Measurements from ENCODE around the gene RAD9A. TPM values are rescaled to one million over a fixed set of nuclear protein-coding genes. Genes with fewer than 3 reads are reported as not detected.

The RAD9A gene
- total RNA-seq, 2 donors from 2014 or later: 22.6 to 49.4 TPM

DNA sequence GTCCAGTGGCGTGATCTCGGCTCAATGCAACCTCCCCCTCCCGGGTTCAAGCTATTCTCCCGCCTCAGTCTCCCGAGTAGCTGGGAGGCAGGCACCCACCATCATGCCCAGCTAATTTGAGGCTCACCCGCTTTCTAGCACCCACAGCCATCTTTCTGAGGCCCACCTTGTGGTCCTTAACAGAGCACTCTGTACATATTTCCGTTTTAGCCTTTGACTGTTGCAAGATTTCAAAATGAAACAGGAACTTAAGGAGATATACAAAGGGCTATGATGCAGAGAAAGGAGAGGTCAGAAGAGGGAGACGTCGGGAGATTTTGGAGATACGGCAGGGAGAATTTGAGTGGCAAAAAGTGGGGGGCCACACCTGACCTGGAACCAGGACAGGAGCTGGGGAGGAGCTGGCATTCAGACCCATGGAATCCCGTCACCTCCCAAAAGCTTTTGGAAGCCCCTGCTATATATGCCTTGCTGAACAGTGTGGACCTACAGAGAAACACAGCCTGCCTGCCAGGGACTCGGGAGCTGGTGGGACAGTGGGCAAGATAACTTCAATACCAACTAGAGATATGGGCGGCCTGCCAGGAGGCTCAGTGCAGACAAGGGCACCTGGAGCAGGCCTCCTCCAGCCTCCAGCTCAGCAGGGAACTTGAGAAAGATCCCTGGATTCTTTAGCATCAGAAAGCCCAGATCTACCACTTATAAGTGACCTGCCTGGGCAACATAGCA, 10.4 kb upstream of the RAD9A start:
- 59 to 67% methylated on average over 8 to 13 of the region's 13 CpGs for WGBS, 2 donors
- no peaks in the 10 kb centered on the region for H3K36me3 ChIP-seq (replicated peaks in 1 of 2; ENCODE audit: insufficient read depth in 1 of 2, low read depth in 2 of 2)
- H3K27ac ChIP-seq: no peak overlapping the region
- H3K4me3 ChIP-seq: no peak overlapping the region
- DNase-seq (no peak), ATAC-seq (no peak)
- no peaks in the 10 kb centered on the region for H3K27me3 ChIP-seq
- intact Hi-C loops (cut with DNase I): loop anchor here (5.0 kb wide), 1 partner anchor 34 kb away; no protein-coding TSS in a partner anchor
- TF ChIP-seq, protein P1, sequence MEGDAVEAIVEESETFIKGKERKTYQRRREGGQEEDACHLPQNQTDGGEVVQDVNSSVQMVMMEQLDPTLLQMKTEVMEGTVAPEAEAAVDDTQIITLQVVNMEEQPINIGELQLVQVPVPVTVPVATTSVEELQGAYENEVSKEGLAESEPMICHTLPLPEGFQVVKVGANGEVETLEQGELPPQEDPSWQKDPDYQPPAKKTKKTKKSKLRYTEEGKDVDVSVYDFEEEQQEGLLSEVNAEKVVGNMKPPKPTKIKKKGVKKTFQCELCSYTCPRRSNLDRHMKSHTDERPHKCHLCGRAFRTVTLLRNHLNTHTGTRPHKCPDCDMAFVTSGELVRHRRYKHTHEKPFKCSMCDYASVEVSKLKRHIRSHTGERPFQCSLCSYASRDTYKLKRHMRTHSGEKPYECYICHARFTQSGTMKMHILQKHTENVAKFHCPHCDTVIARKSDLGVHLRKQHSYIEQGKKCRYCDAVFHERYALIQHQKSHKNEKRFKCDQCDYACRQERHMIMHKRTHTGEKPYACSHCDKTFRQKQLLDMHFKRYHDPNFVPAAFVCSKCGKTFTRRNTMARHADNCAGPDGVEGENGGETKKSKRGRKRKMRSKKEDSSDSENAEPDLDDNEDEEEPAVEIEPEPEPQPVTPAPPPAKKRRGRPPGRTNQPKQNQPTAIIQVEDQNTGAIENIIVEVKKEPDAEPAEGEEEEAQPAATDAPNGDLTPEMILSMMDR (IDR thresholded peaks at IDR 0.05): no peak
- no peak for TF ChIP-seq POLR2A (IDR thresholded peaks at IDR 0.05)
- no peaks in the 10 kb centered on the region for H3K4me1 ChIP-seq
- no peaks in the 10 kb centered on the region for H3K9me3 ChIP-seq

DNA sequence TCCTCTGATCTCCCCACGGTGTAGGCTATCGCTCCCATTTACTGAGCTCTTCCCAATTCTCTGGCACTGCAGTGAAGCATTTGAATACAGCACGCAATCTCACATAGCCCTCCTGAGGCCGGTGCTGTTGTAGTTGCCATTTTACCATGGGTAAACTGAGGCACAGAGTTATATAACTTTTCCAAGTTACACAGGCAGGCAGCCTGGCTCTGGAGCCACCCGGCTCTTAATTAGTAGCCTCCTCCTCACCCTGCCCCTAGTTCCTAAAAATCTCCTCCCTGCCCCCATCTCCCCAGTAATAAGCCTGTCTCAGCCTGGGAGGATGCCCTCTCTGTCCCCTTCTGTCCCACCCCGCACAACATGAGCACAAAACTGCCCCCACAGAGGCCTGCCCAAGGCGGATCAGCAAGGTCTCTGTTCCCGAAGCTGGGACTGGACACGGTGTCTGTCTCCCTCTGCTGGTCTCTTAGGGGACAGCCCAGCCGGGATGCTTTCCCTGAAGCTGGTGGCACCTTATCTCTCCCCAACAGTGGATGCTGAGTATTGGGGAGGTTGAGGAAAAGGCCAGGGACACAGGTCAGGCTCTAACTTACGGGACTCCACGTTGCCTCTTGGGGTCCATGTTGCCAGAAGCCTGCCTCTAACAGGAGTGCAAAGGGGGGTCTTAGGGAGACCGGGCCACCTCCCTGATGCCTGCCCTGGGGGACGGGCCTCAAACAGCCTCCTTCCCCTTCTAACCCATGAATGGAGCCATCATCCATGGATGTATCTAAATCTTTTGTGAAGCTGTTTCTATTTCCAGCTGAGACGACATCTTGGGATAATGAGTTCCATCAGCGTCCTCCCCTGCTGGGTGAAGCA, 9.3 kb upstream of the RAD9A start:
- no peak for TF ChIP-seq POLR2A (IDR thresholded peaks at IDR 0.05)
- TF ChIP-seq, protein P1 (IDR thresholded peaks at IDR 0.05): peak; percentile 92 to 98 (median 97)
- H3K4me1 ChIP-seq: no peaks in the 10 kb centered on the region
- intact Hi-C loops (cut with DNase I): loop anchor here (5.0 kb wide), 1 partner anchor 35 kb away; no protein-coding TSS in a partner anchor
- H3K4me3 ChIP-seq: no peak overlapping the region
- ATAC-seq: peak; percentile 88
- H3K36me3 ChIP-seq (replicated peaks in 1 of 2; ENCODE audit: insufficient read depth in 1 of 2, low read depth in 2 of 2): no peaks in the 10 kb centered on the region
- WGBS, 2 donors: 37 to 40% methylated on average over 16 of the region's 16 CpGs
- no peaks in the 10 kb centered on the region for H3K27me3 ChIP-seq
- no peak overlapping the region for H3K27ac ChIP-seq
- DNase-seq: peak; percentile 82 to 85 (median 84)
- no peaks in the 10 kb centered on the region for H3K9me3 ChIP-seq

DNA sequence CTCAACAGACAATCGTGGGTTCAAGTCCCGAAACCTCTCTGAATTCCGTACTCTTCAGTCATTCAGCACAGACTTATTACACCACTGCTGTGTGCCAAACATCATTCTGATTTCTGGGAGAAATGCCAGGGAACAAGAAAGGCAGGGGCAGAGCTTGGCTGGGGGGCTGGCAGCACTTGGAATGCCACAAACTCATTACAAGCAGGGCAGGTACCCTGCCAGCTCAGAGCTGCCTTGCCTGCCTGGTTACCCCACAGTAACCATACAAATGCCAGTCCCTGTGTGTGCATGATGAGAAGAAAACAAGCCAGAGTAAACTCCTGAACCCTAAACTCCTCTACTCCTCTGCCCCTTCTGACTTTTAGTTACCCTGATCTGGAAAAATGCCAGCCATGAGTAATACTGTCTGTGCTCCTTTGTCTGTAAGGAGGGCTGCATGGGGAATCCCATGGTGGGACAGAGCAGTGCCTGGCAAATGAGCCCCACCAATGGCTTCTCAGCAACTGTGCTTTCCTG, 6.9 kb upstream of the RAD9A start:
- intact Hi-C loops (cut with DNase I): loop anchor here (5.0 kb wide), 2 partner anchors 38 to 123 kb away; no protein-coding TSS in a partner anchor
- ATAC-seq: peak; percentile 47

DNA sequence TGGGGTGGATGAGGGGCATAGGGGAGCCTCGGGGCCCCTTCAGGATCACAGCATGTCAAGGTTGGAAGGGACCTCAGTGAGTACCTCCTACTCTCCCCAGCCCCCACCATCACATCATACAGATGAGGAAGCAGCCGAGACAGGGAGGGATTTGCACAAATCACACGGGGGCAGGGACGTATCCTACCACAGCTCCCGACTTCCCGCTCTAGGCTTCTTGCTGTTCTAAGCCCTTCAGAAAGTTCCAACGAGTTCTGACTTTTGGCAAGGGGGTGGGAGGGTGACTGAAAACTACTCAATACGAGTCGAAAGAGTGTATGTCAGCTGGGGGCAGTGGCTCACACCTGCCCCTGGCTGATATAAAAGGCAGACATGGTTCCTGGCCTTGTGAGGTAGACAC, 4.7 kb upstream of the RAD9A start:
- Histone ChIP-seq H3K4me3 (no peak overlapping the region), H3K27ac (no peak overlapping the region), H3K9me3 (no peaks in the 10 kb centered on the region), H3K27me3 (no peaks in the 10 kb centered on the region), H3K36me3 (replicated peaks in 1 of 2; ENCODE audit: insufficient read depth in 1 of 2, low read depth in 2 of 2) (no peaks in the 10 kb centered on the region), H3K4me1 (peaks cover 10% of the 10 kb centered on the region)
- intact Hi-C loops (cut with DNase I): loop anchor here (5.0 kb wide), 1 partner anchor 125 kb away; no protein-coding TSS in a partner anchor
- TF ChIP-seq, protein P1 (IDR thresholded peaks at IDR 0.05): no peak
- TF ChIP-seq POLR2A (IDR thresholded peaks at IDR 0.05): no peak
- ATAC-seq: no peak
- 38 to 40% methylated on average over 4 to 9 of the region's 9 CpGs for WGBS, 2 donors
- no peak for DNase-seq

More for the DNA sequence above, 6.9 kb upstream of the RAD9A start:
- Histone ChIP-seq H3K4me1 (no peaks in the 10 kb centered on the region), H3K9me3 (no peaks in the 10 kb centered on the region), H3K4me3 (no peak overlapping the region), H3K27ac (peak overlapping the region in 1 of 4 donors; percentile 35), H3K27me3 (no peaks in the 10 kb centered on the region), H3K36me3 (replicated peaks in 1 of 2; ENCODE audit: insufficient read depth in 1 of 2, low read depth in 2 of 2) (no peaks in the 10 kb centered on the region)
- WGBS, 2 donors: 46 to 50% methylated on average over 3 of the region's 3 CpGs
- TF ChIP-seq POLR2A (IDR thresholded peaks at IDR 0.05): no peak
- TF ChIP-seq, protein P1 (IDR thresholded peaks at IDR 0.05): no peak
- DNase-seq: peak in 3 of 4 donors; percentile 58 to 70 (median 62)

Measured in body of pancreas (tissue), 4 donors.